IPS-18a (cell line): ENCODE data around the gene FA2H.

Experiments used
- H3K27ac ChIP-seq: one replicate; pipeline ENCODE4 v1.5.1; 2013; ENCODE audit warnings: low read length
- H3K27me3 ChIP-seq: one replicate; pipeline ENCODE4 v1.6.1; 2013; ENCODE audit warnings: mild to moderate bottlenecking, low read length; ENCODE audit not compliant: control insufficient read depth, insufficient read depth
- H3K36me3 ChIP-seq: one replicate; pipeline ENCODE4 v1.6.1; 2013; ENCODE audit warnings: low read depth, low read length; ENCODE audit not compliant: control insufficient read depth
- H3K4me1 ChIP-seq: one replicate; pipeline ENCODE4 v1.6.1; 2013; ENCODE audit warnings: low read depth, low read length; ENCODE audit not compliant: control insufficient read depth
- H3K4me3 ChIP-seq: one replicate; pipeline ENCODE4 v1.5.1; 2013; ENCODE audit warnings: low read length
- H3K9ac ChIP-seq: one replicate; pipeline ENCODE4 v1.6.1; 2013; ENCODE audit warnings: mild to moderate bottlenecking, low read length, moderate library complexity
- H3K9me3 ChIP-seq: one replicate; pipeline ENCODE4 v1.6.1; 2013; ENCODE audit warnings: low read depth, low read length; ENCODE audit not compliant: control insufficient read depth

The FA2H gene

GRCh38 chr16:74752258-74752657 is 22.4 kb downstream of the FA2H start:
- Histone ChIP-seq H3K27ac (no peak overlapping the region), H3K4me1 (peaks cover 14% of the 10 kb centered on the region), H3K9me3 (no peaks in the 10 kb centered on the region), H3K27me3 (no peaks in the 10 kb centered on the region), H3K9ac (no peak overlapping the region), H3K4me3 (no peak overlapping the region), H3K36me3 (no peaks in the 10 kb centered on the region)

- peaks cover 14% of the 10 kb centered on the region for H3K4me1 ChIP-seq
- no peak overlapping the region for H3K9ac ChIP-seq
Measured at GRCh38 chr16:74751658-74752057, 23.0 kb downstream of the FA2H start.

GRCh38 chr16:74749291-74750055 is 25.1 kb downstream of the FA2H start:
- H3K4me3 ChIP-seq: no peak overlapping the region
- no peak overlapping the region for H3K9ac ChIP-seq
- no peaks in the 10 kb centered on the region for H3K9me3 ChIP-seq
- no peaks in the 10 kb centered on the region for H3K27me3 ChIP-seq
- H3K4me1 ChIP-seq: peaks cover 14% of the 10 kb centered on the region
- no peaks in the 10 kb centered on the region for H3K36me3 ChIP-seq
- H3K27ac ChIP-seq: no peak overlapping the region

More at GRCh38 chr16:74751658-74752057, 23.0 kb downstream of the FA2H start:
- no peak overlapping the region for H3K4me3 ChIP-seq
- H3K27me3 ChIP-seq: no peaks in the 10 kb centered on the region
- no peaks in the 10 kb centered on the region for H3K9me3 ChIP-seq
- H3K27ac ChIP-seq: no peak overlapping the region
- H3K36me3 ChIP-seq: no peaks in the 10 kb centered on the region

GRCh38 chr16:74748616-74749026 is 26.0 kb downstream of the FA2H start:
- no peak overlapping the region for H3K27ac ChIP-seq
- H3K36me3 ChIP-seq: no peaks in the 10 kb centered on the region
- H3K27me3 ChIP-seq: no peaks in the 10 kb centered on the region
- H3K9me3 ChIP-seq: no peaks in the 10 kb centered on the region
- no peak overlapping the region for H3K9ac ChIP-seq
- no peak overlapping the region for H3K4me3 ChIP-seq
- H3K4me1 ChIP-seq: peaks cover 14% of the 10 kb centered on the region

- Histone ChIP-seq H3K27ac (no peak overlapping the region), H3K4me1 (peaks cover 19% of the 10 kb centered on the region), H3K9me3 (no peaks in the 10 kb centered on the region), H3K4me3 (no peak overlapping the region), H3K9ac (no peak overlapping the region), H3K27me3 (no peaks in the 10 kb centered on the region), H3K36me3 (no peaks in the 10 kb centered on the region)
Measured at GRCh38 chr16:74747716-74748615, 26.7 kb downstream of the FA2H start.

GRCh38 chr16:74745926-74746325 is 28.7 kb downstream of the FA2H start:
- Histone ChIP-seq H3K9me3 (no peaks in the 10 kb centered on the region), H3K4me3 (no peak overlapping the region), H3K36me3 (no peaks in the 10 kb centered on the region), H3K4me1 (peaks cover 20% of the 10 kb centered on the region), H3K27me3 (no peaks in the 10 kb centered on the region), H3K27ac (no peak overlapping the region), H3K9ac (no peak overlapping the region)

- Histone ChIP-seq H3K27me3 (no peaks in the 10 kb centered on the region), H3K4me1 (peaks cover 15% of the 10 kb centered on the region)
Measured at GRCh38 chr16:74745109-74745615, 29.5 kb downstream of the FA2H start.

GRCh38 chr16:74744566-74744965 is 30.1 kb downstream of the FA2H start:
- H3K9ac ChIP-seq: no peak overlapping the region
- no peaks in the 10 kb centered on the region for H3K9me3 ChIP-seq
- no peaks in the 10 kb centered on the region for H3K36me3 ChIP-seq
- H3K4me3 ChIP-seq: no peak overlapping the region
- H3K27me3 ChIP-seq: no peaks in the 10 kb centered on the region
- H3K4me1 ChIP-seq: peaks cover 9% of the 10 kb centered on the region
- no peak overlapping the region for H3K27ac ChIP-seq

More at GRCh38 chr16:74745109-74745615, 29.5 kb downstream of the FA2H start:
- Histone ChIP-seq H3K4me3 (no peak overlapping the region), H3K9me3 (no peaks in the 10 kb centered on the region), H3K9ac (no peak overlapping the region), H3K27ac (no peak overlapping the region), H3K36me3 (no peaks in the 10 kb centered on the region)

- no peak overlapping the region for H3K9ac ChIP-seq
- no peaks in the 10 kb centered on the region for H3K27me3 ChIP-seq
- no peak overlapping the region for H3K4me3 ChIP-seq
- peaks cover 6% of the 10 kb centered on the region for H3K4me1 ChIP-seq
- H3K27ac ChIP-seq: no peak overlapping the region
- no peaks in the 10 kb centered on the region for H3K36me3 ChIP-seq
- no peaks in the 10 kb centered on the region for H3K9me3 ChIP-seq
Measured at GRCh38 chr16:74743668-74744299, 30.8 kb downstream of the FA2H start.

GRCh38 chr16:74743045-74743667 is 31.5 kb downstream of the FA2H start:
- Histone ChIP-seq H3K4me1 (peaks cover 6% of the 10 kb centered on the region), H3K27ac (no peak overlapping the region), H3K4me3 (no peak overlapping the region), H3K27me3 (no peaks in the 10 kb centered on the region), H3K9me3 (no peaks in the 10 kb centered on the region), H3K9ac (no peak overlapping the region), H3K36me3 (no peaks in the 10 kb centered on the region)

GRCh38 chr16:74742051-74742481 is 32.6 kb downstream of the FA2H start:
- Histone ChIP-seq H3K36me3 (no peaks in the 10 kb centered on the region), H3K9me3 (no peaks in the 10 kb centered on the region), H3K27me3 (no peaks in the 10 kb centered on the region), H3K4me3 (no peak overlapping the region), H3K4me1 (peaks cover 11% of the 10 kb centered on the region), H3K27ac (no peak overlapping the region), H3K9ac (no peak overlapping the region)
